UCSD-AML1 (cell line): ENCODE results near the gene SARDH.
"Not testable (repeated sequence)": the region's sequence is repeated elsewhere in the genome, so short reads cannot be mapped to it uniquely, and the experiment has no call there.

Experiments
- DNase-seq: peaks from one replicate; lab custom pipeline; 2025; ENCODE audit not compliant: unreplicated experiment; lab: John Stamatoyannopoulos, UW

The SARDH gene

GRCh38 chr9:133686642-133687575, 51.2 kb downstream of the SARDH start:
- DNase-seq: no peak

- DNase-seq: no peak
Observed at GRCh38 chr9:133685653-133686609, 52.2 kb downstream of the SARDH start.

- DNase-seq: no peak
Observed at GRCh38 chr9:133684936-133685361, 53.2 kb downstream of the SARDH start.

GRCh38 chr9:133684121-133684935, 53.8 kb downstream of the SARDH start:
- DNase-seq: no peak

GRCh38 chr9:133683586-133684120, 54.5 kb downstream of the SARDH start:
- no peak for DNase-seq

- DNase-seq: no peak
Observed at GRCh38 chr9:133682818-133683585, 55.1 kb downstream of the SARDH start.

- DNase-seq: no peak
Observed at GRCh38 chr9:133681658-133682306, 56.4 kb downstream of the SARDH start.

GRCh38 chr9:133680976-133681657, 57.0 kb downstream of the SARDH start:
- no peak for DNase-seq

- DNase-seq: no peak
Observed at GRCh38 chr9:133680250-133680975, 57.7 kb downstream of the SARDH start.

- no peak for DNase-seq
Observed at GRCh38 chr9:133679466-133680061, 58.6 kb downstream of the SARDH start.

GRCh38 chr9:133679056-133679455, 59.1 kb downstream of the SARDH start:
- DNase-seq: no peak

- no peak for DNase-seq
Observed at GRCh38 chr9:133677126-133678010, 60.8 kb downstream of the SARDH start.

GRCh38 chr9:133676450-133676849, 61.7 kb downstream of the SARDH start:
- no peak for DNase-seq

GRCh38 chr9:133675796-133676195, 62.4 kb downstream of the SARDH start:
- DNase-seq: not testable (repeated sequence)

GRCh38 chr9:133674091-133674490, 64.1 kb downstream of the SARDH start:
- no peak for DNase-seq

- DNase-seq: no peak
Observed at GRCh38 chr9:133673258-133673655, 64.9 kb downstream of the SARDH start.
